IMR-90 (cell line): ENCODE results near the gene TNRC6C. TPM values are rescaled to one million over a fixed set of nuclear protein-coding genes. Genes with fewer than 3 reads are reported as not detected.
A peak's percentile ranks its signal among the peaks of the same experiment; 100 is the strongest.

Experiments used
- ATAC-seq: fragments of 200-7000 bp; cut with Tn5 transposase; 2 replicates; pipeline ENCODE4 v1.9.1; 2020; ENCODE audit warnings: low read depth, mild to moderate bottlenecking, moderate library complexity
- BruUV-seq: library from RNA; stranded (reverse); fragments of 400-500 nt; replicated peaks from 2 replicates; lab custom pipeline; 2021; lab: Mats Ljungman, UMichigan
- CTCF ChIA-PET: fragments of 300-600 bp; formaldehyde crosslinking; extraction: SDS; loops from one replicate; lab custom pipeline; 2021; ENCODE audit warnings: antibody characterized with exemption; lab: Yijun Ruan, JAX
- POLR2A ChIA-PET: fragments of 300-600 bp; sonication (Branson Sonifier 250); formaldehyde crosslinking; loops from one replicate; lab custom pipeline; 2022; ENCODE audit warnings: antibody characterized with exemption; ENCODE audit not compliant: unreplicated experiment; lab: Charles Lee
- DNase-seq: peaks from one replicate; pipeline ENCODE4 v3.0.0; 2013
- H2AFZ ChIP-seq: replicated peaks from 2 replicates; pipeline ENCODE3; 2013; ENCODE audit warnings: low read length, mild to moderate bottlenecking; ENCODE audit not compliant: poor library complexity
- H2AK5ac ChIP-seq: 2 replicates; pipeline ENCODE4 v1.6.1; 2013; ENCODE audit warnings: low read depth, low read length, inconsistent platforms
- H2AK9ac ChIP-seq: replicated peaks from 2 replicates; pipeline ENCODE3; 2013; ENCODE audit warnings: mild to moderate bottlenecking, low read depth, low read length, moderate library complexity; ENCODE audit not compliant: poor library complexity
- H2BK120ac ChIP-seq: 2 replicates; pipeline ENCODE4 v1.6.1; 2013; ENCODE audit warnings: low read depth, low read length, inconsistent platforms
- H2BK15ac ChIP-seq: 3 replicates; pipeline ENCODE4 v1.6.1; 2013; ENCODE audit warnings: low read depth, low read length, inconsistent platforms
- H2BK20ac ChIP-seq: 2 replicates; pipeline ENCODE4 v1.6.1; 2013; ENCODE audit warnings: low read depth, mild to moderate bottlenecking, inconsistent platforms, low read length, moderate library complexity
- H2BK5ac ChIP-seq: 2 replicates; pipeline ENCODE4 v1.6.1; 2013; ENCODE audit warnings: mild to moderate bottlenecking, low read depth, low read length, inconsistent platforms; ENCODE audit not compliant: poor library complexity, severe bottlenecking
- H3K14ac ChIP-seq: replicated peaks from 2 replicates; pipeline ENCODE4 v1.6.1; 2013; ENCODE audit warnings: low read depth, low read length, inconsistent platforms
- H3K18ac ChIP-seq: 2 replicates; pipeline ENCODE4 v1.6.1; 2013; ENCODE audit warnings: low read depth, low read length, control low read depth
- H3K23ac ChIP-seq: 2 replicates; pipeline ENCODE4 v1.6.1; 2013; ENCODE audit warnings: low read depth, low read length, inconsistent platforms
- H3K27ac ChIP-seq: 2 replicates; pipeline ENCODE4 v1.5.1; 2013; ENCODE audit warnings: mild to moderate bottlenecking, control low read depth, low read length; ENCODE audit not compliant: insufficient read depth
- H3K27me3 ChIP-seq: 2 replicates; pipeline ENCODE4 v1.6.1; 2013; ENCODE audit warnings: low read length; ENCODE audit not compliant: control insufficient read depth, insufficient read depth
- H3K36me3 ChIP-seq: 2 replicates; pipeline ENCODE4 v1.6.1; 2013; ENCODE audit warnings: low read length, mixed read lengths; ENCODE audit not compliant: control insufficient read depth, insufficient read depth
- H3K4ac ChIP-seq: 2 replicates; pipeline ENCODE4 v1.6.1; 2013; ENCODE audit warnings: low read depth, low read length, inconsistent platforms
- H3K4me1 ChIP-seq: 2 replicates; pipeline ENCODE4 v1.6.1; 2013; ENCODE audit warnings: low read length, mixed read lengths; ENCODE audit not compliant: control insufficient read depth, insufficient read depth
- H3K4me2 ChIP-seq: 2 replicates; pipeline ENCODE4 v1.6.1; 2013; ENCODE audit warnings: low read depth, mild to moderate bottlenecking, control low read depth, low read length, moderate library complexity
- H3K4me3 ChIP-seq: 2 replicates; pipeline ENCODE4 v1.5.1; 2013; ENCODE audit warnings: low read depth, mild to moderate bottlenecking, control low read depth, low read length, moderate library complexity; ENCODE audit not compliant: insufficient read depth
- H3K56ac ChIP-seq: 2 replicates; pipeline ENCODE4 v1.6.1; 2013; ENCODE audit warnings: low read length, inconsistent platforms; ENCODE audit not compliant: insufficient read depth; ENCODE audit errors: extremely low read depth
- H3K79me1 ChIP-seq, 2 experiments: 2 replicates each; pipeline ENCODE4 v1.6.1; 2013; ENCODE audit warnings: low read length in 2 of 2, inconsistent platforms in 1 of 2, low read depth in 1 of 2
- H3K9ac ChIP-seq: 2 replicates; pipeline ENCODE4 v1.6.1; 2013; ENCODE audit warnings: low read depth, low read length, control low read depth
- H3K9me1 ChIP-seq: 2 replicates; pipeline ENCODE4 v1.6.1; 2013; ENCODE audit warnings: low read length, inconsistent platforms; ENCODE audit not compliant: insufficient read depth
- H3K9me3 ChIP-seq: 2 replicates; pipeline ENCODE4 v1.6.1; 2013; ENCODE audit warnings: low read length; ENCODE audit not compliant: control insufficient read depth, insufficient read depth
- H4K20me1 ChIP-seq: 2 replicates; pipeline ENCODE4 v1.6.1; 2013; ENCODE audit warnings: low read length, inconsistent platforms; ENCODE audit not compliant: insufficient read depth
- H4K5ac ChIP-seq: 2 replicates; pipeline ENCODE4 v1.6.1; 2013; ENCODE audit warnings: mild to moderate bottlenecking, low read depth, low read length, control low read depth
- H4K8ac ChIP-seq, 2 experiments: 2 replicates each; pipeline ENCODE4 v1.6.1; 2013; ENCODE audit warnings: low read depth in 2 of 2, low read length in 2 of 2, control low read depth in 1 of 2, inconsistent platforms in 1 of 2
- H4K91ac ChIP-seq: 2 replicates; pipeline ENCODE4 v1.6.1; 2013; ENCODE audit warnings: low read depth, low read length, inconsistent platforms; ENCODE audit not compliant: insufficient read depth
- BHLHE40 ChIP-seq: fragments of 150-350 bp; IDR thresholded peaks from 2 replicates; pipeline ENCODE4 v1.6.1; 2016; ENCODE audit warnings: mild to moderate bottlenecking, low read depth, low read length
- CEBPB ChIP-seq: IDR thresholded peaks from 2 replicates; pipeline ENCODE4 v1.6.1; 2012; ENCODE audit warnings: low read depth, low read length, improper control_type of control experiment
- CTCF ChIP-seq: conservative IDR thresholded peaks from 2 replicates; pipeline ENCODE4 v1.5.1; 2012; ENCODE audit warnings: mild to moderate bottlenecking, low read depth, low read length, improper control_type of control experiment
- ELK1 ChIP-seq: fragments of 150-350 bp; IDR thresholded peaks from 2 replicates; pipeline ENCODE4 v1.6.1; 2016; ENCODE audit warnings: low read depth, mild to moderate bottlenecking, low read length, moderate library complexity, borderline replicate concordance
- MXI1 ChIP-seq: IDR thresholded peaks from 2 replicates; pipeline ENCODE4 v1.6.1; 2012; ENCODE audit warnings: low read depth, mild to moderate bottlenecking, low read length, moderate library complexity, borderline replicate concordance
- POLR2A ChIP-seq: IDR thresholded peaks from 2 replicates; pipeline ENCODE4 v1.6.1; 2012; ENCODE audit warnings: mild to moderate bottlenecking, low read depth, low read length
- RAD21 ChIP-seq: IDR thresholded peaks from 2 replicates; pipeline ENCODE4 v1.6.1; 2012; ENCODE audit warnings: low read length, improper control_type of control experiment
- RCOR1 ChIP-seq: IDR thresholded peaks from 2 replicates; pipeline ENCODE4 v1.6.1; 2012; ENCODE audit warnings: mild to moderate bottlenecking, low read length, improper control_type of control experiment; ENCODE audit not compliant: insufficient replicate concordance
- RFX5 ChIP-seq: IDR thresholded peaks from 2 replicates; pipeline ENCODE4 v1.8.0; 2012; ENCODE audit warnings: low read depth, mild to moderate bottlenecking, low read length, moderate library complexity
- SMC3 ChIP-seq: fragments of 150-350 bp; IDR thresholded peaks from 2 replicates; pipeline ENCODE4 v1.6.1; 2016; ENCODE audit warnings: low read depth, mild to moderate bottlenecking, antibody characterized with exemption, low read length, moderate library complexity
- USF2 ChIP-seq: fragments of 150-350 bp; IDR thresholded peaks from 2 replicates; pipeline ENCODE4 v1.6.1; 2017; ENCODE audit warnings: mild to moderate bottlenecking, antibody characterized with exemption, low read length, low read depth
- WGBS, 2 experiments: methylation state at CpG; one replicate each; pipeline versions ENCODE4 v1.1.5 to v1.1.7; 2013; ENCODE audit warnings: missing lambda C conversion rate in 2 of 2; ENCODE audit not compliant: insufficient read length in 1 of 2; ENCODE audit errors: extremely low coverage in 2 of 2; 5-methylcytosine and 5-hydroxymethylcytosine counted together
- dilution Hi-C: fragments of 300-500 bp; cut with HindIII; formaldehyde crosslinking; loops from one replicate; pipeline ENCODE4 v1.14.3; 2018; ENCODE audit warnings: low sequenced_read_pairs; ENCODE audit not compliant: unreplicated experiment
- in situ Hi-C: fragments of 300-500 bp; cut with MboI; formaldehyde crosslinking; loops from 3 replicates; pipeline ENCODE4 v1.14.3; 2019; ENCODE audit warnings: low sequenced_read_pairs, inconsistent platforms, mixed read lengths
- intact Hi-C: fragments of 100-400 bp; cut with micrococcal nuclease; formaldehyde crosslinking; loops from 2 replicates; pipeline ENCODE4 v1.10.0; 2022
- polyA plus RNA-seq, 3 experiments: library from polyadenylated mRNA; depleted of rRNA; stranded (reverse); fragments of >200 nt; gene quantifications; 2 replicates each; pipeline ENCODE4 v1.2.3, GENCODE V29; 2012; ENCODE audit warnings: low replicate concordance in 1 of 3
- total RNA-seq: library from RNA; depleted of rRNA; stranded (reverse); fragments of >200 nt; gene quantifications from 2 replicates; pipeline ENCODE4 v1.2.3, GENCODE V29; 2012

The TNRC6C gene
- total and polyA plus RNA-seq, 2 of the 4 experiments (the other 2 are of a cell fraction): 1.6 to 2.7 TPM

- TF ChIP-seq USF2: no peak
Observed at GRCh38 chr17:77942112-77942988, 16.2 kb upstream of the TNRC6C start (continued).

- H3K56ac ChIP-seq: no peak overlapping the region
- no peak overlapping the region for H2AK5ac ChIP-seq
- H2AFZ ChIP-seq: no peak overlapping the region
- H4K8ac ChIP-seq: no peak overlapping the region
- BruUV-seq: no TSS peak
- no peak overlapping the region for H4K91ac ChIP-seq
- no peak overlapping the region for H3K18ac ChIP-seq
- H3K4me1 ChIP-seq: no peaks in the 10 kb centered on the region
- ChIA-PET CTCF (no interaction called here), POLR2A (no interaction called here)
- H2BK15ac ChIP-seq: no peak overlapping the region
- H3K23ac ChIP-seq: no peak overlapping the region
- H3K27me3 ChIP-seq: peaks cover 29% of the 10 kb centered on the region
- intact Hi-C loops: no loop called here
- no peaks in the 10 kb centered on the region for H3K79me1 ChIP-seq
- in situ Hi-C loops: no loop called here
- H2BK20ac ChIP-seq: no peak overlapping the region
- DNase-seq (no peak), ATAC-seq (peak; percentile 31; the same call in 1 of the 2 replicates)
- no peak overlapping the region for H3K14ac ChIP-seq
- H3K4me2 ChIP-seq: no peak overlapping the region
- H2BK120ac ChIP-seq: no peak overlapping the region
- no peaks in the 10 kb centered on the region for H3K9me1 ChIP-seq
- no peak overlapping the region for H3K9ac ChIP-seq
- H4K20me1 ChIP-seq: no peaks in the 10 kb centered on the region
- H2AK9ac ChIP-seq: no peak overlapping the region
- WGBS, 2 experiments: no CpG with 5 or more reads among the region's 5 CpGs
- no peak overlapping the region for H2BK5ac ChIP-seq
- dilution Hi-C loops: no loop called here
- no peaks in the 10 kb centered on the region for H3K9me3 ChIP-seq
- no peak overlapping the region for H4K5ac ChIP-seq
- H3K4me3 ChIP-seq: no peak overlapping the region
- no peaks in the 10 kb centered on the region for H3K36me3 ChIP-seq
- H3K4ac ChIP-seq: no peak overlapping the region
- no peak overlapping the region for H3K27ac ChIP-seq
- TF ChIP-seq SMC3: no peak
- TF ChIP-seq BHLHE40: no peak
- TF ChIP-seq ELK1: no peak
- no peak for TF ChIP-seq CEBPB
- TF ChIP-seq RFX5: no peak
- TF ChIP-seq CTCF: no peak
- no peak for TF ChIP-seq USF2
- no peak for TF ChIP-seq MXI1
- TF ChIP-seq POLR2A: no peak
- no peak for TF ChIP-seq RCOR1
- TF ChIP-seq RAD21: no peak
Observed at GRCh38 chr17:77943971-77944370, 14.5 kb upstream of the TNRC6C start.
